ENCODE data around the gene DOCK10.

Gene DOCK10

DNA sequence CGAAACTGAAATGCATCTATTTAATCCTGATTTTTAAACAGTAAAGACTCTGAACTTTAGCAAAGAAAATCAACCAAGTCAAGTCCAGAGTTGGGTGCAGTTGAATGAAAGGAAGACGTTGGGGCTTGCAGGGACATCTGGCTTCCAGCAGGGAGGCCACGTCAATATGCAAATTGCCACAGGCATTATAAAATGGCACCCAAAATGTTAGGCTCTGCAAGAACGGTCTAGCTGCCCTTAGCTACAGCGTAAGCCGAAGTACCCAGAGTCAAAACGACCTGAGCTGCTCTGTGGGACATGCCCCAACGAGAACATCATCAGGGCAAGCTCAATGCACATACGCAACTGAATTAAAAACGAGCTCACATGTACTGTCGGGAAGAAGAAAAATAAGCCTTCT lies 30.7 kb downstream of the DOCK10 start:
- no peak for DNase-seq (ENCODE audit: low spot score)

DNA sequence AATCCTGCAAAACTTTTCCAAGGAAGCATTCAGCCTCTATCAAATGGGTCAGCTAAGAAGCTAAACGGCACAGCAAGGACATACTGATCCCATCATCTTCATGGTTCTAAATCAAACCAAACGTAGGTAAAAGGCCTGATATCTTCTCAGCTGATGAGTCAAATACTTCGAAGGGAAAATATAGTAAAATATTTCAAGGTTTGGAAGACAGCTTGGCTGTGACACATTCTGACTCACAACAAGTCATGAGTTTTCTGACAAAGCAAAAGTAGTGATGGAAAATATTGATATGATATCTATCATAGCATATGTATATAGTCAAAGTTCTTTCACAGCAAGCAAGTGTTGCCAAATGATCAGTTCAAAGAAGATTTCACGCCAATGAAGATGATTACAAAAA lies 31.5 kb downstream of the DOCK10 start:
- DNase-seq (ENCODE audit: low spot score), result peak; percentile 11

DNA sequence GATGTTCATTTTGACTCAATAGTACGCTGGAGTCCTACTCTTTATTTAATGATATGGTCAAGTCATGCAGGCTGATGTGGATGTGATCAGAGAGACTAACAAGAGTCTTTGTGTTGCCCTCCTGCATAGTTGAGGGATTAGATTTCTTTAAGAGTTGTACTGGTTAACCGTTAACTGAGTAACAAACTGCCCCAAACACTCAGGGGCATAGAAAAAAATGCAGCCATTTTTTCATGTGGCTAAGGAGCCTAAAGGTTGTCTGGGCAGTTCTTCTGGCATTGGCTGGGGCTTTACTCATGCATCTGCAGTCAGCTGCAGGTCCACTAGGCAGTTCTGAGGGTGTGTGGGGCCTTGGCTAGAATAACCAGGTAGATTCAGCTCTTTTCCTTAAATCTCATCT lies 32.5 kb downstream of the DOCK10 start:
- DNase-seq (ENCODE audit: low spot score), result no peak

DNA sequence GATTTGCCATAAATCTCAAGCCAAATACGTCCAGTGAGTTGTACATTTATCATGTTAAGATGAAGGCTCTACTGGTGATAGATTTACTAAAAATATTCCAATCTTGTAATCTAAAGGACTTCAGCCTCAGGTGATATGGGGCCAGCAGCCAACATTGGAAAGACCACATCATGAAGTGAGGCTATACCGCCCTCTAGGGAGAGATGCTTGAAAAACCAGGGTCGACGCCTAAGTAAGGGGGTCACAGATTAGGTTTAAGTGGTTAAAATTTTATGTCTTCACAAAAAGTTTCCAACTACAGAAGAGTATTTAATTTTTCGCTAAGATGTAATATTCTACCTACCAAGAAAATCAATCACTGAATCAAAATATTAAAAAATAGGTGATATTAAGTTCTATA lies 33.3 kb downstream of the DOCK10 start:
- no peak for DNase-seq (ENCODE audit: low spot score)

DNA sequence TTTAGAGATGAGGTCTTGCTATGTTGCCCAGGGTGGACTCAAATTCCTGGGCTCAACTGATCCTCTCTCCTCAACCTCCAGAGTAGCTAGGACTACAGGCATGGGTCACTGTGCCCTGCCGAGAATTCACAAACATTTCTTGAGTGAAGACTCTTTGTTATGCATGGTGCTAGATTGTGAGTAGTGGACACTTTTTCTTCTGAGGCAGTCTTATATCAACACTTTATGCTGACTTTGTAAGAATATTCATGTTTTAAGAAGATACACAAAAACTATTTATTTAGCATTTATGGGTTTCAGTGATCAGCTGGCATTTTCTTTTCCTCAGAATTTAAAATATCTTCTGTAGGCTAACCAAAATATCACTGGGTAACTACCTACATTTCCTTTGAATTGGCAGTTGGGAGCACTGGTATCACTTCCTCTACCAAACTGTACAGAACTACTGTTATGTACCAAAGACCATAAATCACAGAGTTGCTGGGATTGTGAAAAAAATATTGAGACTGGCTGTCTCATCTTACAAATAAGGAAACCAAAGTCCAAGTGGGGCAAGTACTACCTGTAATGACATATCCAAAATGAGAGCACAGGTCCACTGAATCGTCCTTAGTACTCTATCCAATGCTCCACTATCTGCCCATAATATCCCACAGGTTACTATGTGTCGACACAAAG lies 34.0 kb downstream of the DOCK10 start:
- DNase-seq (ENCODE audit: low spot score), result no peak

DNA sequence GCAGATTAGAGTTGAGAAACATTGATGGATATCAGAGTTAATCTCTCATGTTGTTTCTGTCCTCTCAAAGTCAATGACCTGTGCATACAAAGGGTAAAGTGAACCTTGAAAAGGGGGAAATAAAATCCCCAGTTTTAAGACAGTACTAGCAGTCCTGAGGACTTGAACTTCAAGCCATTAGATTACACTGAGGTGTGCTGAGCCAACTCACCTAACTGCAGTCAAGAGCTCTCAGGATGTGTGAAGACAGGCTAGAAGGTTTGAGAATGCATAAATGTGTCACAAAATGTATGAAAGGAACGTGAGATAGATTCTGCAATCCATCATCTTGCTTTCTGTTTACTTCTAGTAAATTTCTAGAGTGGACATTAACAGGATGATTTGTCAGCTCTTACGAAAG lies 35.5 kb downstream of the DOCK10 start:
- no peak for DNase-seq (ENCODE audit: low spot score)

DNA sequence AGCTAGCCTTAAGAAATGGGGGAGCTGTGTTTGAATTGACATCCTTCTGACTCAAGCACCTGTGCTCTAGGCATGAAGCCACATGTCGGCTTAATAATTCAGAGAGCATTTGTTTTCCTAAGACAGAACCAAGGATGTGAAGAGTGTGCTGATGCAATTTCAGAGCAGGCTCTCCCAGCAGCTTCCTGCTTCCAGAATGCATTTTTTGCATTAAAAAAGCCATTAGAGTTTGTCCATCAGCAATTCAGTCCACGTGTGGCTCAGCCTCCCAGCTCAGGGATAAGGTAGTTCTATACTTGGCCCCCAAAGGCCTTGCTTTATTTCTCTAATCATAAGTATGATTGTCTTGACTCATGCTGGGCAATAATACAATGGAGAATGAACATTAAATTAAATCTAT lies 37.7 kb downstream of the DOCK10 start:
- no peak for DNase-seq (ENCODE audit: low spot score)

DNA sequence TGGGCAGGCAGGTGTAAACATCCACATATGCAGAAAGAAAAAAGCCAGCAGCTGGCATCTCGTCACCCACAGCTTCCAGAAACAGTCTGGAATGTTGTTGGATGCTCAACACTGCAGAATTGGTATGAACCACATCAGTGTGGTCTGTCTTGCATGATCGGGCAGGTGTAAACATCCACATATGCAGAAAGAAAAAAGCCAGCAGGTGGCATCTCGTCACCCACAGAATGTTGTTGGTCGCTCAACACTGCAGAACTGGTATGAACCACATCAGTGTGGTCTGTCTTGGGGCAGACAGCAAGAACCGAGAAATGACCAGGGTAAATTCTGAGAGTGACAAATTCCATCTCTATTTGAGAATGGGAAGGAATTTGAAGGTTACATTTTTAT lies 39.6 kb downstream of the DOCK10 start:
- DNase-seq (ENCODE audit: low spot score), result peak; percentile 51

DNA sequence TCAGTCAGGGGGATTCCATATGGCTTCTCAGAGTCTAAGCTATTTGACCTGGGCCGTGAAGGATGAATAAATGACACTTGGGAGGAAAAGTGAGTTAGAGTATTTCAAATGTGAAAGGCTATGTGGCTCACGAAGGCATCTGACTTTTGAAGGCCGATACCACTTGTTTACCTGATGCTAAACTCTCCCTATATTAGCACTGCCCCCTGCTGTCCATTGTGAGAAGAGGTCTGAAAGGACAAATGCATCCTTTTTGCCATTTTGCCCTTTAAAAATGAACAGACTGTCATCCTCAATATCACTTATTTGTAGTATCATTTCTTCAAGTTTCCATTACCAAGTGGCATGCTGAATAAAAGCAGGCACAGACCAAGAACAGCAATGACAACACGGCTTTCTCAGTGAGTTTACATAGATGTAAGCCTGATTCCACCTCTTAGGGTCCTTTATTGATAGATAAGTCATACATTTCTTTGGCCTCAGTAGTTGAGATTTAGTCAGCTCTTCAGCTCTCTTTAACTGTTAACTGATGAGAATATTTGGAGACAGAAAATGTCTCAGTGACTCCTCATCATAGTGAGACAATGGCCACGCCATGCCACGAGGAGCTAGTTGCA lies 40.1 kb downstream of the DOCK10 start:
- peak; percentile 74 for DNase-seq (ENCODE audit: low spot score)

DNA sequence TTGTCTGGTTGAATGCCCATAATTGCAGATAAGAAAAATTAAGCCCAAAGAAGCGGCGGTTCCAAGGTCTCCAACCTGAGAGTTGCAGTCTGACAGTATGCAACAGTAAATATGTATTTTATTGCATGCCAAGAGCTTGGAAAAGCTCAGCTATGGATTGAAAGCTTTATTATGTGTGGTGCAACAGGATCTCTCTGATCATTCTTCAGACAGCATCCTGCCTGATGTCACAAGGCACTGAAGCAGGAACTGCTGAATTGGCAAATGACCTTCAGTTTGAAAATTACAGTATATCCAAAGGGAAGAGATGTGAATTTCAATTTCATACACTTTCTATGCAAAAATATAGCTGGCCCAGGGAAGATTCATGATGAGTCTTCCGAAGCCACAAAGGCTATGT lies 42.5 kb downstream of the DOCK10 start:
- no peak for DNase-seq (ENCODE audit: low spot score)

DNA sequence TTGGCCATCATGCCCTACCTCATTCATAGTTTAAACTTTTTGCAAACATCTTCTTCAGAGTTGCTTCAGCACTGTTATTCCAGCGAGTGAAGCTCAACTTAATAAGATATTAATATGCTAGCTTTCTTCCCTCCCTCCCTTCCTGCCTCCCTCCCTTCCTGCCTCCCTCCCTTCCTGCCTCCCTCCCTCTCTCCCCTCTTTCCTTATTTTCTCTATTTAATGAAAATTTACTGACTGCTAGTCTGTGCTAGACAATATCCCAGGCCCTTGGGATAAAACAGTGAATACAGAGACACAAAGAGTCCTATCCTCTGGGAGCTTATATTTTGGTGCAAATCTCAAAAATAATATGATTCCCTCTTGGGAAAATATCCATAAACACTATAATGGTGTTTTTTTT lies 42.9 kb downstream of the DOCK10 start:
- DNase-seq (ENCODE audit: low spot score), result no peak

DNA sequence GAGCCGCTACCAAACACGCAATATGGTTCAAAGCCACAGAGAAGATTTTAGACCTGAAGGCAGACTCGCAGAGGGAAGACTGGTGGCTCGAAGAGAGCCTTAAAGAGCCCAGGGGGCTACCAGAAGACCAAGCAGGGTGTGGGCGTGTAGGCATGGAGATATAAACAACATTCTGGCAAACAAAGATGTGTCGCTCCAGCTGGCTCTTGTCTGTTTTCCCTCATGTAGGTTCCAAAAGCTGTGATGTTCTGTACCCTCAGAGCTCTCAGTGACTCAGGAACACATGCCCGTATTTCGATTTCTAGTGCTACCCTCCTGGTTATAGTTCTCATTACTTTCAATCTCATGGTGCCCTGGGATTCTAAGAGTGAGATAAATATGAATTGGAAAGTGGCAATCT lies 44.5 kb downstream of the DOCK10 start:
- no peak for DNase-seq (ENCODE audit: low spot score)

DNA sequence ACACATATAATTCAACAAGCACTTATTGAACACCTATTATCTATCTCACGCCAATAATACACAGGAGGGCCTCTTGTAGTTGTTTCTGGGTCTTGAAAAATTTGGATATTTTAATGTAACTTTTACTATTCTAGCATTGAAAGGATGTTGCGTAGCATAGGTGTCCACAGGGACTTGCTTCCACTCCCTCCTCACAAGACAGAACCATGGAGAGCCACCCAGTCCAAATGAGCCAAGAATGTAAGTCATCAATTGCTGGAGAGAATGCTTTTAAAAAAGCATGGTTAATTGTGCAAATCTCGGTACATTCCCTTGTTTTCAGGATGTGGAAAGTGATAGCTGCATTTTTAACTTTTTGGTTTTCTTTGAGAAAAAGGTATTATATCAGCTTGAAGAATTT lies 46.8 kb downstream of the DOCK10 start:
- no peak for DNase-seq (ENCODE audit: low spot score)

DNA sequence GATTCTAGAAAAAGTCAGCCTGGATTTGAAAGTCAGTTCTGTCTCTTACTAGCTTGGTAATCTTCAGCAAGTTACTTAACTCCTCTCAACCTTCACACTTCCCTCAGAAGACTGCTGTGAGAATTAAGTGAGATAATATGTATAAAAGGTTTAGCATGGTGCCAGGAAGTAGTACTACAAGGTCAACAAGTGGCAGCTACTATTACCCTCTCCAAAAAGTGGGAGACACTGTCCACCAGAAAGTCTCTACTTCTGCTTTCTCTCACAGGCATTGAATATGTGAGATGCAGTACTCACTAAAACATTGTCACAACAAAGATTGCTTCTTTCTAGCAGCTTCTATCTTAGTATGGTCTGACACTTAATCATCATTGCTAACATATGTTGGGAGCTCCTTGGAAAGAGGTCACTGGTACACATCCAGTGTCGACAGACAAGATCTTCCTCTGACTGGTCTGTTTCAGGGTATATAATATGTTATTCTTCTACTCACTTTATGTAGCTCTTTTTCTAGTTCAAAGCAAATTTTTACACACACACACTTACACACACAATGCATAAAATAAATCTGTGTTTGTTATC lies 47.9 kb downstream of the DOCK10 start:
- DNase-seq (ENCODE audit: low spot score), result no peak

DNA sequence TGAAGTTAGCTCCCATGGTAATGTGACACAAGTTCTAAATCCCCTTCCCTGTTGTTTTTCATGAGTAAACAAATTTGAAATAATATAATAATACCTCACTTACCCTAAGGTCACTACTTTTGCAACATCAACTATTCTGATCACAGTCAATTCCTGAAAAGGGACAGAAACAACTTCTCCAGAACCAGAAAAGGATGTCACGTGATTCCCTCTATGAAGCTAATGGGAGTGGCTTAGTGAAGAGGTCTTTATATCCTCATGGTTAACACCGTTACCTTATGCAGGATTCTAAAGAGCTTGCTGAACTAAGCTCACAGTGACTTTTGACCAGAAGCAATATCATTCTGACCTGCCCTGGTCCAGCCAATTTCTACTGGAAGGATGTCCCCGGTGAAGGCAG lies 51.6 kb downstream of the DOCK10 start:
- no peak for DNase-seq (ENCODE audit: low spot score)

DNA sequence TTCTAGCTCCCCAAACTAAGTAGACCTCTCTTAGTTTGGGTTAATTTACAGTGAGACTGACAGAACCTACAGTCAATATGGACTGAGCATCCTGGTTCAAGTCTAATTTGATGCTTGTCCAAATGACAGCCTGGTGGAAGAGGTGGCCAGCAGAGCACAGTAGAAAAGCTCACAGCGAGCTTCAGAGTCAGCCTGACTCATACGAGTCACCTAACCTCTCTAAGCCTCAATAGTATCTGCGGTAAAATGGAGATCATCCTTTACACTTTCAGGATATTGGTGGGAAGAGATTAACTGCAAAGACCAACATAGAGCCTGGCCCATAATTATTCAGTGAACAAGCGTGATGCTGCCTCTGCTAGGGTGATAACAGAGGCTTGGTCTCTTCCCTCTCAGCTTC lies 54.5 kb downstream of the DOCK10 start:
- DNase-seq (ENCODE audit: low spot score), result no peak

DNA sequence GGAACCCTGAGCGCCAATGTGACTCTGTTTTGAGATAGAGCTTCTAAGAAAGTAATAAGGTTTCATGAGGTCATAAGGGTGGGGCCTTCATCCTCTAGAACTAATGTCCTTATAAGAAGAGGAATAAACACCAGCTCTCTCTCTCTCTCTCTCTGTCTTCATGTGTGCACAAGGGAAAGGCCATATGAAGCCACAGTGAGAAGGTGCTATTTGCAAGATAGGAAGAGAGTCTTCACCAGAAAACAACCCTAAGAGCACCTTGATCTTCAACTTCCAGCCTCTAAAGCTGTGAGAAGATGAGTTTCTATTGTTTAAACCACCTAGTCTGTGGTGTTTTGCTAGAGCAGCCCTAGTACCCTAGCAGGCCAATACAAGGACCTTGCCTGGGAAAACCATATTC lies 55.8 kb downstream of the DOCK10 start:
- DNase-seq (ENCODE audit: low spot score), result peak; percentile 18

DNA sequence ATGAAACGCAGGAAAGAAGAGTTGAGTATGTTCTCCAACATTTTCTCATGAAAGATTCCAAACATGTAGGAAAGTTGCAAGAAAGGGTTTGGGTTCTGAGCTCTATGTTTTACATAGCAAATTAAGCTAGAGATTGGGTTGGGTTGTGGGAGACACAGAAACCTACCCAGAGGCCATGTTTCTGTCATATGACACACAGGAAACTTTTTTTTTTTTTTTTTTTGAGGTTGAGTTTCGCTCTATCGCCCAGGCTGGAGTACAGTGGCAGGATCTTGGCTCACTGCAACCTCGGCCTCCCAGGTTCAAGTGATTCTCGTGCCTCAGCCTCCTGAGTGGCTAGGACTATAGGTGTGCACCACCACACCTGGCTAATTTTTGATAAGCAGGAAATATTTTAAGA lies 57.6 kb downstream of the DOCK10 start:
- peak; percentile 19 for DNase-seq (ENCODE audit: low spot score)

DNA sequence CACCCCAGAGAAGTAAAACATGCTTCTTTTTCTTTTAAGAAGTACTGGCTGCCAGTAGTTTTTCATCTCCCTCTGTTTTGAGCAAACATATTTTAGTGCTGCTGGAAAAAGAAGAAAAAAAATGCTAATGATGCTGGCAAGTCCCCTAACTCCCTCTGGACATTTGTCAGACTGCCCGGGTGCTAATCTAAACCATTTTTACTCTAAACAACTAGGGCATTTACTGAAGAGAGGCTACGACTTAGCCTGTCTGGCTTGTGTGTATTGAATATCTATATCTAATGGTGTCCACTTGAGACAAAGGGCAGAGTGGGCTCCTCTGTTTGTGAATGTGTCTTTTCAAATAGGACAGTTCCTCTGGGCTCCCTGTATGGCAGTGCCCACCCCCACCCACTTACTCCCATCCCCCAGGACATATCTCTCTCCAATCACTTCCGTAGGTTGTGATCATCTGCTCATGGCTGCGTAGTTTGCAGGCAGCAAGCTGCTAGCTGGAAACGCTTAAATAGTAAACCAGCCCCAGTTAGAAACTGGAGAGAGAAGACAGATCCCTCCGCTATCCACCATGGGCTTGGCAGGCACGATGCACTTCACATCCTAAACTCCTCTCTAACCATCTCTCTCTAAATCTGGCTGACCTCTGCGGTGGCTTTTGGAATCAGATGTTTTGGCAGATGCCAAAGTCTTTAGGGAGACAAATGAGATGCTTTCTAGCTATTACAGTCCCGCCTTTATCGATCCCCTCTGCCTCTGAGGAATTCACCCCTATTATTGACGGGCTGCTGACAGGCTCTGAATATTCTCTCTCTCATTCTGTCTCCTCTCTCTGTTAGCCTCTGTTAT lies 58.3 kb downstream of the DOCK10 start:
- DNase-seq (ENCODE audit: low spot score), result no peak

DNA sequence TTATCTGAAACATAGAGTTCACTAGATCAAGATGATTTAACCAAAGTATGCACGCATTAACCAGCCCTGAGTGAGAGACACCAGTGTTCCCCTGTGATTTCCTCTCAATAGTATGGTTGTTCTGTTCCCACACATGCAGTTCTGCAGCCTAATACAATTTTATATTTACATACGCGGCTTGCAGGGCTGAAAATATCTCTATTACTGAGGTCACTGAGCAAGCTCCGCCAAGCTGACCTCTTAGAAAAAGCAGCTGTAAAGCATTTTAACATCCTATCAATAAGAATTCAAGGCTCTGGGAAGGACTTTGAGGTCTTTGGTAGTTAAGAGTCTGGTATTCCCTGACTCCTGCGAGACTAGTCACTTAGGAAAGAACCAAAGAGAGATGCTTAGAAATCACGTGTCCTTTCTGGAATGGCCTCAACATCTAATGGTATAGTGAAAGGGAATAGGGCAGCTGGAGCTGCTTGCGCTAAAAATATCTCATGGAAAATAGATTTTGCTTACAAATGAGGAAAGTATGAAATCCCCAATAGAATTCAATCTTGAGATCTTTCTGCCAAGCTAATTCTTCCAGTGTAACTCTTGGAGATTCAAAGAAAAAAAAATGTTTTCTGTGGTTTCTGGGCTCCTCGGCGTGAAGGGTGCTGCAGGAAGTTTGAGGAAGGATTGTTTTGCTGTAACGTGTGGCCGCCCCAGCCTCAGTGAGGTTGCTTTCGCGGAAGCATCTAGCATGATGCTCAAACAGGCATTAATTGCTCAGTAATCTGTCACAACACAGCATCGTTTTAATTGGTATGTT lies 59.2 kb downstream of the DOCK10 start:
- peak; percentile 57 for DNase-seq (ENCODE audit: low spot score)

DNA sequence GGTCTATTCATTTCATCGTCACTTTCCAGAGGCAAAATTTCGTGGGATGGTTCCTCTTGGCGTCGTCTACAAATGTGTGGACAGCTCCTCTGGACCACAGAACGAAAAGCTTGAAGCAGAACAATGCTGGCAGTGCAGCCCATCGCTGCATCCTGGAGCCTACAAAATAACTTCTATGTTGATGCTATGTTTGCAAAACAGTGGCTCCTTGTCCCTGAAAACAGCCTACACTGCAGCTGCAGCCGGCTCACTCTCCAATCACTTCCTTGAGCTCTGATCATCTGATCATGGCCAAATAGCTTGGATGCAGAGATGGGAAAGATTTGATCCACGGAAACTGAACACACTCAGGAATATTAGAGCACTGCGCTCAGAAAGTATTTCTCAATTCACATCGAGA lies 60.0 kb downstream of the DOCK10 start:
- no peak for DNase-seq (ENCODE audit: low spot score)
